ENCODE measurements around the gene ZCCHC7.

Gene ZCCHC7

DNA sequence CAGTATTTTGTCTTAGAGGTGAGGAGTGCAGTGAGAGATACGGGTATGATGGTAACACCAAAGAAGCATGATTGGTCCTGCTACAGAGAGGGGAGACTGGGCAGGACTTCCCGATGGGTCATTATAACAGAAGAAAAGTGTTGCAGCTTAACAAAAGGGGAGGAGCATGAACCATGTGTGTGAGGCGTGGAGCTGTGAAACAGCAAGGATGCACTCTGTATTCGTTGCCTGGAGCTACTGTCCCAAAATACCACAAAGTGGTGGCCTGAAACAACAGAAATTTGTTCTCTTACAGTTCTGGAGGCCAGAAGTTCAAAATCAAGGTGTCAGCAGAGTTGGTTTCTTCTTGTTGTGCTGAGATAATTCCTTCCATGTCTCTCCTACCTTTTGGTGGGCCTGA lies 242.8 kb downstream of the ZCCHC7 start:
- H3K27ac ChIP-seq = no peak overlapping the region
- no peak for TF ChIP-seq ZFX (IDR thresholded peaks at IDR 0.05)
- TF ChIP-seq, protein P1, sequence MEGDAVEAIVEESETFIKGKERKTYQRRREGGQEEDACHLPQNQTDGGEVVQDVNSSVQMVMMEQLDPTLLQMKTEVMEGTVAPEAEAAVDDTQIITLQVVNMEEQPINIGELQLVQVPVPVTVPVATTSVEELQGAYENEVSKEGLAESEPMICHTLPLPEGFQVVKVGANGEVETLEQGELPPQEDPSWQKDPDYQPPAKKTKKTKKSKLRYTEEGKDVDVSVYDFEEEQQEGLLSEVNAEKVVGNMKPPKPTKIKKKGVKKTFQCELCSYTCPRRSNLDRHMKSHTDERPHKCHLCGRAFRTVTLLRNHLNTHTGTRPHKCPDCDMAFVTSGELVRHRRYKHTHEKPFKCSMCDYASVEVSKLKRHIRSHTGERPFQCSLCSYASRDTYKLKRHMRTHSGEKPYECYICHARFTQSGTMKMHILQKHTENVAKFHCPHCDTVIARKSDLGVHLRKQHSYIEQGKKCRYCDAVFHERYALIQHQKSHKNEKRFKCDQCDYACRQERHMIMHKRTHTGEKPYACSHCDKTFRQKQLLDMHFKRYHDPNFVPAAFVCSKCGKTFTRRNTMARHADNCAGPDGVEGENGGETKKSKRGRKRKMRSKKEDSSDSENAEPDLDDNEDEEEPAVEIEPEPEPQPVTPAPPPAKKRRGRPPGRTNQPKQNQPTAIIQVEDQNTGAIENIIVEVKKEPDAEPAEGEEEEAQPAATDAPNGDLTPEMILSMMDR (conservative IDR thresholded peaks at IDR 0.05) = no peak

DNA sequence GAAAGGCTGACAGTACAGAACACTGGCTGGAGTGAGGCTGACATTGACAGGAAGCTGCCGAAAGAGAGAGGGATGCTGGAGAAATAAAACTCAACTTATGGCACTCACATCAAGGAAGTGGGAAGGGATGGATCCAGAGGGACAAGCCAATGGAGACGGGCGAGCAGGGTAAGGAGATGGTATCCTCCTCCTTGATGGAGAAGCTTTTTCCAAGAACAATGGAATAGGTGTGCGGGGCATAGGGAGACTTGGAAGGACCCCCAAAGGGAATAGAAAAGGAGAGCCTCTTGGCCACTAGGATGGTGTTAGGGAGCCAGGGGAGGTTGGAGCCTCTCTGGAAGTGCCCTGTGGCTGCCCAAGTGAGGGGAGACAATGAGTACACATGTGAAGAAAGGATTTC lies 243.8 kb downstream of the ZCCHC7 start:
- no peak overlapping the region for H3K27ac ChIP-seq

DNA sequence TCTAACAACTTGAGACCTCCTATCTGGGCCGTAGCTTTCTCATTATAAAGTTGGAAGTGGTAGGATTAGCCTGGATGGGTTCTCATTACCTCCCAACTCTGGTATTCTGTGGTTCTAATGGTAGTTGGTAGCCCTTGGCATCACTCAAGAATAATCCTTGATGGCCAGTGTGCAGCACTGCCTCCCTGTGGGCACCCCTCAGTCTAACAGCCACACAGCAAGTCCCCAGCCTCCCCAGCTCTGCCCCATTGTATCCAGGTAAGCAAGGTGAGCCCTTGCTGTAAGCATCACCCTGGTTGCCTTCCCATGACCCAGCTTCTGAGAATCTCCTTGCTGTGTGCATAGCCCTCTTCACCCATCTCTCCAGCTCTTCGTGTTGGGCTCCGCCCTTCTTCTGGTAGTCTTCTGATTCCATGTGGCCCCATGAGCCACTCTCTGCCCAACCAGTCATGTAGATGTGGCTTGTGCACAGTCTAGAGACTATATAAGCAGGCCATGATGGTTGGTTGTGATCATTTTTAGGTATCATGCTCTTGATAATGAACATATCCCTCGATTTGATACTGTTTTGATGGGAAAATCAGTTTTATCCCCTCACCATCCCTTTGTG lies 244.5 kb downstream of the ZCCHC7 start:
- no peak for TF ChIP-seq ZFX (IDR thresholded peaks at IDR 0.05)
- TF ChIP-seq, protein P1 (conservative IDR thresholded peaks at IDR 0.05) = no peak; the same call in 1 of the 2 replicates

More for the DNA sequence above, 243.8 kb downstream of the ZCCHC7 start:
- TF ChIP-seq, protein P1 (conservative IDR thresholded peaks at IDR 0.05) = no peak
- no peak for TF ChIP-seq ZFX (IDR thresholded peaks at IDR 0.05)

DNA sequence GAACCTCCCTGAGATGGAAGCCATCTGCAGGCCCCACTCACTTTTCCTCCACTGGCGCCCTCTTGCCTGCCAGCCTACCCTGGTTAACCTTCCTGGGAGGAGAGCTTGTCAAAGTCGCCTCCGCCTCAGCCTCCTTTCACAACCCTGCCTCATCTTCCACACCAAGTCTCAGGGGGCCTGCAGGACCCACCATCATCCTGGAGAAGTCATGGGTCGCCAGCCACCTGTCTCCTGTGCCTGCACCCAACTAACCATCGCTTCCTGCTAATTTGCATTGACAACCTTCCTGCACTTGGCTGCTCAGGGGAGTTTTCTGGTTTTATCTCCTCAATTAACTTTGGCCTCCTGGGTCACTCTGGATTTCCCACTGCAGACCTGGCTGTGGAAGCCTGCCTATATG lies 249.3 kb downstream of the ZCCHC7 start:
- H3K27ac ChIP-seq = no peak overlapping the region
- TF ChIP-seq ZFX (IDR thresholded peaks at IDR 0.05) = no peak

More for the DNA sequence above, 244.5 kb downstream of the ZCCHC7 start:
- H3K27ac ChIP-seq = no peak overlapping the region

DNA sequence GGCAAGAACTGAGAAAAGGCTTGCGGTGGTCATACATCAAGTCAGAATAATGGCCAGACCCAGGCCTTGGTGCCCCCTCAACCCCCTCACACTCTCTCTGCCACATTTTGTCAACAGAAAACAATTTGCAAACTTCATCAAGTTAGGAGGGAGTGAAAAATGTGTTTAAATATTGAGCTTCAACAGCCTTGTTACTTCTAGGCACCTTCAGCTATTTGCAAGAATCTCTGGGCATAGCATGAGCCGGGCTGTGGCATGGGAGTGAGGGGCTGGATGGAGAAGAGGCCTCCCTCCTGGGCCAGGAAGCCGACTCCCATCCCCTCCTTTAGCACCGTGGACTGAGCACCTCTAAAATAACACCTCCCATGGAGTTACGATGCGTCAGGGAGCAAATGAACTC lies 249.9 kb downstream of the ZCCHC7 start:
- no peak overlapping the region for H3K27ac ChIP-seq
- TF ChIP-seq, protein P1 (conservative IDR thresholded peaks at IDR 0.05) = no peak
- TF ChIP-seq ZFX (IDR thresholded peaks at IDR 0.05) = no peak

DNA sequence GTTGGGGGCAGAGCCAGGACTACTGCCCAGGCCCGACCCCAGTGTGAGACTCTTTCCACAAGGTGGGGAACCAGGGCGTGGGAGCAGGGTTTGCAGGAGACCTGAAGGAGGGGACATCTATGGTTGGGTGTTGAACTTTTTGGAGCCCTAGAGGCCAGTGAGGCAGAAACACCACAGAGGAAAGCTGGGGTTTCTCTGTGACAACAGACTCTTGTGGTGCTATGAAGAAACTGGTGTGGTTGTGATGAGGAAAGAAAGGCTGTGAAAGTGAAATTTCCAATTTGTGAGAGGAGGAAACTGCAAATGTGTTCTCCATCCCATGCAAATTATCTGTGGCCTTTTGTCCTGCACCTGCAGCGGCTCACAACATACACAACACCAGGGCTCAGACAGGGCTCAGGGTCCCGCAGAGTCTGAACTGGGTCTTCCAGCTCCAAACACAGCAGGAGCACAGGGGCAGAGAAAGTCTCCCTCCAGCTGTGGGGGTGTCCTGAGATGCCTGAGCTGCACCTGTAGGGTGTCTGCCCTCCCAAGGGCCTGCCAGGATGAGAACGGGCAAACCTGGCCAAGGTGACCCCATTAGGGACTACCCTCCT lies 250.7 kb downstream of the ZCCHC7 start:
- TF ChIP-seq, protein P1 (conservative IDR thresholded peaks at IDR 0.05) = no peak
- TF ChIP-seq ZFX (IDR thresholded peaks at IDR 0.05) = no peak
- H3K27ac ChIP-seq = no peak overlapping the region

DNA sequence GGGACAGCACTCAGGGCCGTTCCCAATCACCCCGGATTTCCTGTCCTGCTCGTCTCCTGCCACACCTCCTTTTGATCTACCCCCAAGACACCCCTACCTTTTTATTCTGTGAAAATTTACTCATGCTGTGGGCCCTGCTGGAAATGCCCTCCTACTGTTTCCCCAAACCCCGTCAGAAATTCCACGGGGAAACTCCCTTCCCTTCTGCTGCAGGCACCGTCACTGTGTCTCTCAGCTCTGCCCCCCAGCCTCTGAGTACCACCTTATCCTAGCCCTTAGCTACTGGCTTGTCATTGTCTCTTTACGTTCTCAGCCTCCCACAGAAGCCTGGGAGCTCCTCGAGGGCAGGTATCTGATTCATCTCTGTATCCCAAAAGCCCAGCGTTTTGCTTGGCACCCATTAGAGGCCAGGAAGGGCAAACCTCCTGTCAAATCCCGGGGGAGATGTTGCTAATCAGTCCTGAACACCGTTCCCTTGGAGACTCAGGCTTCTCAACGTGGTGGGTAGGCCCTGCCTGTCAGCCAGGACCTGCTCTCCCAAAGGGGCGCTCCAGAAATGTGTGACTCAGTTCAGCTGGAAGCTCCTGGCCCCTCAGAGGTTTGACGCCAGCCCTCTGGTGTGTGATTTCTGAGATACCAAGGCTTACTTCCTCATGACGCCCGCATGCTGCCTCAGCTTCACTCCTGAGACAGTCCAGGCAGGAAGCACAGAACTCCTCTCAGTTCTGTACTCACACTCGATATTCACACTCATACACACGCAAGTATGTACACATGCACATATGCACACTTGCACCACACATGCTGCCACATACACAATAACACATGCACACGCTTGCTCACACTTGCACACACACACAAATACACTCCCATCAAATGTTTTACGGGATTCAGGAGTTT lies 251.4 kb downstream of the ZCCHC7 start:
- no peak overlapping the region for H3K27ac ChIP-seq
- TF ChIP-seq, protein P1 (conservative IDR thresholded peaks at IDR 0.05) = no peak

Measured in C4-2B (cell line).